CD4-positive, alpha-beta T cell treated with Interferon alpha-2 for 1 hour (primary cell): ENCODE results near the gene CBLB.

Experiments
- DNase-seq, 2 donors: peaks; one replicate each; pipeline ENCODE4 v3.0.0-alpha.2; 2020 to 2022

Gene CBLB

GRCh38 chr3:105611304-105612192, 257.3 kb downstream of the CBLB start:
- no peak for DNase-seq

GRCh38 chr3:105610473-105610872, 258.3 kb downstream of the CBLB start:
- no peak for DNase-seq

- DNase-seq, result no peak
Observed at GRCh38 chr3:105608623-105609022, 260.2 kb downstream of the CBLB start.

GRCh38 chr3:105606016-105606415, 262.8 kb downstream of the CBLB start:
- no peak for DNase-seq
